Psoas muscle (tissue), 8 donors: ENCODE results near the gene PDP2. TPM values are rescaled to one million over a fixed set of nuclear protein-coding genes. Genes with fewer than 3 reads are reported as not detected.

Experiments
- ATAC-seq, 4 donors: fragments of 200-7000 bp; cut with Tn5 transposase; one replicate each; pipeline ENCODE4 v1.9.1; 2020; ENCODE audit warnings: moderate library complexity in 3 of 4, mild to moderate bottlenecking in 2 of 4
- DNase-seq, 2 donors: peaks; one replicate each; pipeline ENCODE4 v3.0.0-alpha.2; 2020
- H3K27ac ChIP-seq: fragments of 200-600 bp; one replicate; pipeline ENCODE4 v1.8.0; 2022
- H3K27me3 ChIP-seq, 3 donors: fragments of 200-600 bp in 1 of 3; one replicate each; pipeline versions ENCODE4 v1.6.1 to v1.8.0; 2013 to 2022; ENCODE audit warnings: low read length in 2 of 3, mild to moderate bottlenecking in 2 of 3, moderate library complexity in 1 of 3; ENCODE audit not compliant: insufficient read depth in 3 of 3
- H3K36me3 ChIP-seq, 2 donors: fragments of 200-600 bp in 1 of 2; one replicate each; pipeline versions ENCODE4 v1.6.1 to v1.8.0; 2013 to 2022; ENCODE audit warnings: low read depth in 1 of 2, mild to moderate bottlenecking in 1 of 2, moderate library complexity in 1 of 2; ENCODE audit not compliant: insufficient read depth in 1 of 2
- H3K4me1 ChIP-seq: fragments of 200-600 bp; one replicate; pipeline ENCODE4 v1.8.0; 2022
- H3K4me3 ChIP-seq: fragments of 200-600 bp; one replicate; pipeline ENCODE4 v1.8.0; 2022; ENCODE audit warnings: mild to moderate bottlenecking
- H3K9me3 ChIP-seq: fragments of 200-600 bp; one replicate; pipeline ENCODE4 v1.8.0; 2022
- CTCF ChIP-seq: fragments of 200-600 bp; IDR thresholded peaks from one replicate; pipeline ENCODE4 v1.8.0; 2022; ENCODE audit warnings: antibody characterized with exemption
- WGBS, 3 donors: extraction: QIAGEN DNeasy Blood & Tissue Kit; methylation state at CpG; one replicate each; pipeline versions ENCODE4 v1.1.6 to v1.1.7; 2013; 5-methylcytosine and 5-hydroxymethylcytosine counted together
- intact Hi-C, 2 donors: fragments of 100-400 bp; cut with DNase I; formaldehyde crosslinking; loops; one replicate each; pipeline versions ENCODE4 v1.11.0 to v1.14.2; 2022
- polyA plus RNA-seq, 3 donors: library from polyadenylated mRNA; stranded (reverse); fragments of 200-250 nt; gene quantifications; one replicate each; pipeline ENCODE4 v1.2.3, GENCODE V29; 2013
- total RNA-seq, 4 donors: library from RNA; stranded (reverse); fragmentation: NEBNext Ultra II Directional in 2 of 4; extraction: Animal tissue kit (Norgen Biotek cat#: 25700) in 2 of 4; gene quantifications; one replicate each; pipeline versions ENCODE4 v1.2.1 to v1.2.4, GENCODE V29; 2021 to 2023
- donor health status: healthy with polysubstance abuse.
- donor health status: DM: no; HTN: no; CAD: no; lungs with moderate emphysema.
- donor health status: Bipolar disorder and iron deficiency.
- donor health status: healthy.
- donor health status: DM: yes; HTN: yes; CAD: no.
- donor health status: DM: no; HTN: no; CAD: no.
- donor health status: DM: no; HTN: no; CAD: no.
- donor health status: DM: yes; HTN: yes; CAD: no.

The PDP2 gene
- total and polyA plus RNA-seq, 7 donors = 1.0 to 5.2 (median 3.0) TPM

- 89 to 91% (median 91%) methylated on average over 14 of the region's 14 CpGs for WGBS, 3 donors
Measured at GRCh38 chr16:66850115-66850815, 30.1 kb upstream of the PDP2 start.

GRCh38 chr16:66851166-66851964 lies 28.9 kb upstream of the PDP2 start:
- Histone ChIP-seq H3K27me3 (no peaks in the 10 kb centered on the region), H3K9me3 (no peaks in the 10 kb centered on the region), H3K4me3 (no peak overlapping the region), H3K36me3 (no peaks in the 10 kb centered on the region), H3K27ac (no peak overlapping the region), H3K4me1 (no peaks in the 10 kb centered on the region)
- no peak for TF ChIP-seq CTCF
- DNase-seq = no peak
- 76 to 81% (median 78%) methylated on average over 13 of the region's 13 CpGs for WGBS, 3 donors
- intact Hi-C loops = no loop called here
- no peak for ATAC-seq

More at GRCh38 chr16:66850115-66850815, 30.1 kb upstream of the PDP2 start:
- ATAC-seq (no peak), DNase-seq (no peak)
- H3K4me3 ChIP-seq = no peak overlapping the region
- intact Hi-C loops = no loop called here
- no peak for TF ChIP-seq CTCF
- no peaks in the 10 kb centered on the region for H3K9me3 ChIP-seq
- peaks cover 0 to 2% (median under 1%) of the 10 kb centered on the region in 3 donors for H3K27me3 ChIP-seq
- H3K27ac ChIP-seq = no peak overlapping the region
- H3K36me3 ChIP-seq = no peaks in the 10 kb centered on the region
- peaks cover 5% of the 10 kb centered on the region for H3K4me1 ChIP-seq

GRCh38 chr16:66853261-66854139 lies 26.8 kb upstream of the PDP2 start:
- Histone ChIP-seq H3K36me3 (no peaks in the 10 kb centered on the region), H3K4me1 (no peaks in the 10 kb centered on the region), H3K4me3 (no peak overlapping the region), H3K27ac (no peak overlapping the region), H3K27me3 (no peaks in the 10 kb centered on the region), H3K9me3 (no peaks in the 10 kb centered on the region)
- intact Hi-C loops = no loop called here
- DNase-seq (no peak), ATAC-seq (no peak)
- 78 to 84% (median 78%) methylated on average over 15 of the region's 15 CpGs for WGBS, 3 donors
- no peak for TF ChIP-seq CTCF

GRCh38 chr16:66856184-66856730 lies 24.1 kb upstream of the PDP2 start:
- Histone ChIP-seq H3K36me3 (no peaks in the 10 kb centered on the region), H3K4me1 (no peaks in the 10 kb centered on the region), H3K4me3 (no peak overlapping the region), H3K9me3 (no peaks in the 10 kb centered on the region), H3K27me3 (no peaks in the 10 kb centered on the region), H3K27ac (no peak overlapping the region)
- ATAC-seq (no peak), DNase-seq (no peak)
- TF ChIP-seq CTCF = no peak
- intact Hi-C loops = no loop called here
- 88 to 93% (median 91%) methylated on average over 6 of the region's 6 CpGs for WGBS, 3 donors
